BJ (cell line): ENCODE results near the gene COQ4. TPM values are rescaled to one million over a fixed set of nuclear protein-coding genes. Genes with fewer than 3 reads are reported as not detected.

Experiments used
- CTCF ChIA-PET: fragments of 350-600 bp; formaldehyde crosslinking; extraction: SDS; loops from one replicate; lab custom pipeline; 2021; ENCODE audit warnings: antibody characterized with exemption, inconsistent platforms; lab: Yijun Ruan, JAX
- POLR2A ChIA-PET: fragments of 300-600 bp; sonication (Branson Sonifier 250); formaldehyde crosslinking; extraction: SDS; loops from one replicate; lab custom pipeline; 2021; ENCODE audit warnings: antibody characterized with exemption; lab: Charles Lee
- DNase-seq: peaks from one replicate; pipeline ENCODE4 v3.0.0-alpha.2; 2011; ENCODE audit warnings: low read depth
- H3K27me3 ChIP-seq: 2 replicates; pipeline ENCODE4 v1.6.0; 2011; ENCODE audit warnings: low read length; ENCODE audit not compliant: control insufficient read depth, insufficient read depth
- H3K36me3 ChIP-seq: 2 replicates; pipeline ENCODE4 v1.5.1; 2011; ENCODE audit warnings: low read length; ENCODE audit not compliant: control insufficient read depth, insufficient read depth
- H3K4me3 ChIP-seq: 2 replicates; pipeline ENCODE4 v1.5.1; 2011; ENCODE audit warnings: low read depth, mild to moderate bottlenecking, control low read depth, low read length
- polyA plus RNA-seq: library from polyadenylated mRNA; depleted of rRNA; stranded (reverse); fragments of >200 nt; gene quantifications from 2 replicates; pipeline ENCODE4 v1.2.3, GENCODE V29; 2011
- TF ChIP-seq, protein P1 (sequence below): IDR thresholded peaks from 2 replicates; pipeline ENCODE4 v1.5.1; 2011; ENCODE audit warnings: low read depth, mild to moderate bottlenecking, control low read depth, inconsistent platforms, low read length, moderate library complexity; ENCODE audit not compliant: insufficient read depth

Gene COQ4
- polyA plus RNA-seq, 1 experiment: 34.6 TPM

DNA sequence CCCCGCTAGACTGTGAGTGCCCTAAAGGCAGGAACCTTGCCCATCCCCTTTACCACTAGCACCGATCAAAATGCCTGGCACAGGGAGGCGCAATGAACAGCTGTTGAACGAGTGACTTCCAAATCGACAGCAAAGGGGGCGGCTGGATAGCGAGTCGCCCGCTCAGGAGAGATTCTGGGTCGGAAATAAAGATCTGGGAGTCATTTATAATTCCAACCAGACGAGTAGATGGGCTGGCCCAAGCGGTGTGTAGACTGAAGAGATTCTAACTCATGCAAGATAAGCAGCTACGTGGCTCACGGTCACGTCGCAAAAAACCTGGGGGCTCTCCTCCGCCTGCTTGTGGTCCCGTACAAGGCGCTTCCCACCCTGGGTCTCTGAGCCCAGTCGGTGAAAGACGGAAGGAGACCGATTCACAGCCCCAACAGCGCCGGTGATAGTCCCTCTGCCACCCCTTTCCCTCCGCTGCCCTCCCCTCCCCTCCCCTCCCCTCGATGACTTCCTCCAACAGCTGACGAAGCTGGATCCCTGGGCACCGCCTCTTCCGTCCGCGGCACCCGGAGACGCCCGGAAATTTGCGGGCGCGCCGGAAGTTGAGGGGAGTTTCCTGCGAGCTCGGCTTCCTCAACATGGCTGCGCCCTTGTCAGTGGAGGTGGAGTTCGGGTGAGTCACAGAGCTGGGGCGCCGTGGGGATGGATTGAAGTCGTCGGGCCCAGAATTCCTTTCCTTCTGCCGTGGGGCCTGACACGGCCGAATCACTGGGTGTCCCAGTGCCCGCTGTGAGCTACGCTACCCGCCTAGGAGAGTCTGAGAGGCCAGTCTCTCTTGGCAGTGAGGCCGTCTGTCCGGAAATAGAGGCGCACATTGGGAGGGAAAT, 48.4 kb downstream of the COQ4 start, which contains the start of gene URM1:
Gene URM1 (plus strand): TSS at position 623 of the 878 bp plus-strand sequence. CDS start 7 bp downstream, at position 630.
- peaks cover 6% of the 10 kb centered on the region for H3K36me3 ChIP-seq
- peak within 1 kb of the TSS; percentile 81 for H3K4me3 ChIP-seq
- TF ChIP-seq, protein P1, sequence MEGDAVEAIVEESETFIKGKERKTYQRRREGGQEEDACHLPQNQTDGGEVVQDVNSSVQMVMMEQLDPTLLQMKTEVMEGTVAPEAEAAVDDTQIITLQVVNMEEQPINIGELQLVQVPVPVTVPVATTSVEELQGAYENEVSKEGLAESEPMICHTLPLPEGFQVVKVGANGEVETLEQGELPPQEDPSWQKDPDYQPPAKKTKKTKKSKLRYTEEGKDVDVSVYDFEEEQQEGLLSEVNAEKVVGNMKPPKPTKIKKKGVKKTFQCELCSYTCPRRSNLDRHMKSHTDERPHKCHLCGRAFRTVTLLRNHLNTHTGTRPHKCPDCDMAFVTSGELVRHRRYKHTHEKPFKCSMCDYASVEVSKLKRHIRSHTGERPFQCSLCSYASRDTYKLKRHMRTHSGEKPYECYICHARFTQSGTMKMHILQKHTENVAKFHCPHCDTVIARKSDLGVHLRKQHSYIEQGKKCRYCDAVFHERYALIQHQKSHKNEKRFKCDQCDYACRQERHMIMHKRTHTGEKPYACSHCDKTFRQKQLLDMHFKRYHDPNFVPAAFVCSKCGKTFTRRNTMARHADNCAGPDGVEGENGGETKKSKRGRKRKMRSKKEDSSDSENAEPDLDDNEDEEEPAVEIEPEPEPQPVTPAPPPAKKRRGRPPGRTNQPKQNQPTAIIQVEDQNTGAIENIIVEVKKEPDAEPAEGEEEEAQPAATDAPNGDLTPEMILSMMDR: peak; percentile 29; the same call in 1 of the 2 replicates
- DNase-seq: peak; percentile 88
- no peaks in the 10 kb centered on the region for H3K27me3 ChIP-seq
- ChIA-PET POLR2A (interaction anchor here (0.6 to 1.5 kb wide), 4 partner anchors 9 to 1452 kb away, joined by 4 to 12 read pairs (median 8); no protein-coding TSS in a partner anchor), CTCF (interaction anchor here (0.7 to 4.4 kb wide), 9 partner anchors 9 to 128 kb away, joined by 3 to 22 read pairs (median 6); partner anchors contain the start of gene CERCAM)

DNA sequence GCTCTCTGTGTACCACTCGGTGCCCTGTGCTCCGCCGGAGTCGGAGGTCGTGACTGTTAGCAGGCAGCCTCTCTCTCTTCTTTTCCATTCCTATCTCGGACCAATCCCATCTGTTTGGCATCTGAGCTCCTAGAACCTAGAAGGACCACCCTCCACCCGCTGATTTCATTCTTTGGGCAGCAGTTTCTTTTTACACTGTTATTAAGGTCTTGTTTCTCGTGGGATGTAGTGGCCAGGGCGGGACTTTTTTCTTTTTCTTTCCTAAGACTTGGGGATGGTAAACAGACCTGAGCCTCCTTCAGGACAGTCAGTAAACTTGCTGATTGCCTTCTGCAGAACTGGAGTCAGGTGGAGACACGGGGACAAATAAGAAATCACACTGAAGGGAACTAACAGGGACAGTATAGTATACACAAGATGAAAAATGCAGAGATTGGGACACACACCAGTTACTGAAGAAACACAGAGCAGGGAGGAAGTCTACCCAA, 49.0 kb downstream of the COQ4 start:
- H3K36me3 ChIP-seq: peaks cover 6% of the 10 kb centered on the region
- H3K27me3 ChIP-seq: no peaks in the 10 kb centered on the region
- H3K4me3 ChIP-seq: peak overlapping the region; percentile 81
- TF ChIP-seq, protein P1: no peak
- DNase-seq: no peak
- POLR2A ChIA-PET: interaction anchor here (0.6 to 1.5 kb wide), 4 partner anchors 10 to 1451 kb away, joined by 3 to 12 read pairs (median 8); no protein-coding TSS in a partner anchor
- CTCF ChIA-PET: interaction anchor here (1.1 to 3.6 kb wide), 6 partner anchors 9 to 129 kb away, joined by 3 to 22 read pairs (median 6); no protein-coding TSS in a partner anchor

DNA sequence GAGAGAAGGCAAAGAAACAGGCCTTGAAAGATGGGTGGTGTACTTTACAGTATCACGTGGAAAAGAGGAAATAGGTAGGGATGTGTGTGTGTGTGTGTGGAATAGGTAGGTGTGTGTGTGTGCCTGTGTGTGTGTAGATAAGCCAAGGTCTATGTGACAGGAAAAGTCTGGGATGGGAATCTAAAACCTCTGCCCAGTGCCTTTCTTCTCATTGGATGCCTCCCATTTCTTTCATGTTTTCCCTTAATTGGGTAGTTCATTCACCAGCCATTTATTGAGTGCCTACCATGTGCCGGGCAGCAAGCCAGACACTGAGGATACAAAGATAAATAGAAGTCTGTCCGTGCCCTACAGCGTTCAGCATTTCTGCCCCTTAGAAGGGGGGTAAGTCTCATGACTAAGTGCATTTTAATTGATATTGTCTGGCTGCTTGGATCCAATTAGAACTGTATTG, 49.6 kb downstream of the COQ4 start:
- Histone ChIP-seq H3K36me3 (peaks cover 6% of the 10 kb centered on the region), H3K27me3 (no peaks in the 10 kb centered on the region), H3K4me3 (peak overlapping the region; percentile 81)
- POLR2A ChIA-PET: interaction anchor here (0.6 kb wide), 1 partner anchor 33 kb away, joined by 3 read pairs; no protein-coding TSS in a partner anchor
- no peak for DNase-seq
- CTCF ChIA-PET: interaction anchor here (1.2 to 3.6 kb wide), 4 partner anchors 10 to 77 kb away, joined by 3 to 22 read pairs (median 6); no protein-coding TSS in a partner anchor
- TF ChIP-seq, protein P1: no peak

DNA sequence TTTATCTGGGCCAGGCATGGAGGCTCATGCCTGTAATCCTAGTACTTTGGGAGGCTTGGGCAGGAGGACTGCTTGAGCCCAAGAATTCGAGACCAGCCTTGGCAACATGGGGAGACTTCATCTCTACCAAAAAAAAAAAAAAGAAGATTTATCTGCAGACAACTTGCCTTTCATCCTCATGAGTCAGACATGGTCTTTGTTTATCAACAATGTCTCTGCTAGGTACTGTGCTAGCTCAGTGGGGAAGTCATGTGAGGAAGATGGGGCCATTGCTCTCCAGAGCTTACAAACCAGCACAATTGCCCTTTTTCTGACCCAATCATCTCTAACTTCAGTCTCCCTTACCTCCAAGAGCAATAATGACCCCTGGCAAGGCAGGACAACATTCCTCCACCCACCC, 50.1 kb downstream of the COQ4 start:
- CTCF ChIA-PET: interaction anchor here (1.2 to 3.6 kb wide), 2 partner anchors 10 to 29 kb away, joined by 3 to 22 read pairs; no protein-coding TSS in a partner anchor
- TF ChIP-seq, protein P1: no peak
- POLR2A ChIA-PET: no interaction called here
- H3K27me3 ChIP-seq: no peaks in the 10 kb centered on the region
- peaks cover 6% of the 10 kb centered on the region for H3K36me3 ChIP-seq
- H3K4me3 ChIP-seq: no peak overlapping the region
- no peak for DNase-seq

DNA sequence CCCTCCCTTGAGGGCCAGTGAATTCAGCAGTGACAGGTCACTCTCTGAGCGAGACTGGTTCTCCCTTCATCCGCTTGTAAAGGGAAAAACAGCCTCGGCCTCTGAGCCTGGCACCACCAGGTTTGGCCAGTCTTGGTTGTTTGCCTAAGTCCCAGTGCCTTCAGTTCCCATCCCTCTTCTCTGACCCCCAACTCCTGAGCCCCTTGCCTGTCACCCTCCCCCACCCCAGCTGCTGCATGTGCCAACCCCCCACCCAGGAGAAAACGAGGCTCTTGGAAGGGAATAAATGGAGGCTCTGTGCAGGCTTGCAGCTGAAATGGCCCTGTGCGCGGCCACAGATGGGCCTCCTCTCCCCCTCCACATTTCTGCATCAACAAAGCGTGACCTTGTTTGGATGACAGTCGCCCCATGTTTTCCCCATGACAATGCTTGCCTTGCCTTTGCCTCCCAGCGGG, 51.6 kb downstream of the COQ4 start:
- ChIA-PET CTCF (interaction anchor here (0.6 kb wide), 1 partner anchor 117 kb away, joined by 4 read pairs; no protein-coding TSS in a partner anchor), POLR2A (no interaction called here)
- DNase-seq: no peak
- H3K4me3 ChIP-seq: no peak overlapping the region
- TF ChIP-seq, protein P1: no peak
- no peaks in the 10 kb centered on the region for H3K27me3 ChIP-seq
- H3K36me3 ChIP-seq: peaks cover 7% of the 10 kb centered on the region
